Gastroesophageal sphincter (tissue), 4 donors: Measurements from ENCODE around the gene NAPB. TPM values are rescaled to one million over a fixed set of nuclear protein-coding genes. Genes with fewer than 3 reads are reported as not detected.

Experiments
- ATAC-seq: fragments of 150-250 bp; one replicate; pipeline ENCODE4 v1.9.1; 2016; ENCODE audit warnings: mild to moderate bottlenecking, moderate library complexity
- H3K27ac ChIP-seq, 4 donors: fragments of 200-600 bp; sonication (generic) in 3 of 4; 1 replicate in 3 of 4; 2 replicates in 1 of 4; pipeline ENCODE4 v1.5.1; 2016 to 2019
- H3K27me3 ChIP-seq: fragments of 200-600 bp; sonication (generic); one replicate; pipeline ENCODE4 v1.5.1; 2019
- H3K36me3 ChIP-seq, 2 donors: fragments of 200-600 bp; sonication (generic); one replicate each; pipeline ENCODE4 v1.5.1; 2019; ENCODE audit warnings: control low read depth in 1 of 2
- H3K4me1 ChIP-seq, 3 donors: fragments of 200-600 bp; sonication (generic); 1 replicate in 2 of 3; 2 replicates in 1 of 3; pipeline ENCODE4 v1.5.1; 2016 to 2019; ENCODE audit warnings: control low read depth in 2 of 3
- H3K4me3 ChIP-seq, 2 donors: fragments of 200-600 bp; sonication (generic); one replicate each; pipeline ENCODE4 v1.5.1; 2019; ENCODE audit warnings: mild to moderate bottlenecking in 1 of 2, moderate library complexity in 1 of 2
- H3K9me3 ChIP-seq, 3 donors: fragments of 200-600 bp; sonication (generic); one replicate each; pipeline ENCODE4 v1.5.1; 2017 to 2019; ENCODE audit warnings: control low read depth in 2 of 3
- CTCF ChIP-seq, 4 experiments: fragments of 200-600 bp in 2 of 4; fragments of 450-650 bp in 2 of 4; sonication (generic) in 1 of 4; IDR thresholded peaks; one replicate each; pipeline ENCODE4 v1.5.1; 2017 to 2019; ENCODE audit warnings: antibody characterized with exemption in 4 of 4, mild to moderate bottlenecking in 2 of 4, moderate library complexity in 2 of 4
- EP300 ChIP-seq: sonication (generic); formaldehyde crosslinking; IDR thresholded peaks from one replicate; pipeline ENCODE4 v1.6.1; 2017; ENCODE audit warnings: antibody characterized with exemption, mild to moderate bottlenecking
- POLR2A ChIP-seq, 2 donors: fragments of 450-650 bp; IDR thresholded peaks; one replicate each; pipeline ENCODE4 v1.6.1; 2017; ENCODE audit warnings: antibody characterized with exemption in 2 of 2, mild to moderate bottlenecking in 2 of 2, moderate library complexity in 1 of 2
- POLR2AphosphoS5 ChIP-seq: sonication (generic); formaldehyde crosslinking; IDR thresholded peaks from one replicate; pipeline ENCODE4 v1.6.1; 2017; ENCODE audit warnings: antibody characterized with exemption
- WGBS, 2 donors: methylation state at CpG; one replicate each; pipeline ENCODE4 v1.1.5; 2018; ENCODE audit warnings: low coverage in 1 of 2; 5-methylcytosine and 5-hydroxymethylcytosine counted together
- total RNA-seq, 4 donors: library from RNA; depleted of rRNA; stranded (reverse); fragments of >200 nt; gene quantifications; one replicate each; pipeline ENCODE4 v1.1.0, GENCODE V29; 2016

NAPB gene
- total RNA-seq, 4 donors from 2014 or later, result 14.0 to 20.1 (median 18.1) TPM

GRCh38 chr20:23387118-23387443 is 34.2 kb downstream of the NAPB start:
- WGBS, 2 donors, result 86 to 92% methylated on average over 3 of the region's 3 CpGs
- no peak for TF ChIP-seq POLR2A (IDR thresholded peaks at IDR 0.05)
- no peak for ATAC-seq

GRCh38 chr20:23386304-23387117 is 34.8 kb downstream of the NAPB start:
- ATAC-seq, result no peak

More at GRCh38 chr20:23387118-23387443, 34.2 kb downstream of the NAPB start:
- H3K4me3 ChIP-seq, result no peak overlapping the region
- peaks cover 0 to 64% of the 10 kb centered on the region in 2 donors for H3K36me3 ChIP-seq
- H3K27me3 ChIP-seq, result no peaks in the 10 kb centered on the region
- no peaks in the 10 kb centered on the region for H3K9me3 ChIP-seq
- peaks cover 0 to 7% (median 0%) of the 10 kb centered on the region in 3 donors for H3K4me1 ChIP-seq
- H3K27ac ChIP-seq, result no peak overlapping the region

GRCh38 chr20:23381876-23382275 is 39.4 kb downstream of the NAPB start:
- H3K9me3 ChIP-seq, result no peaks in the 10 kb centered on the region
- no peak overlapping the region for H3K4me3 ChIP-seq
- no peak for ATAC-seq
- H3K36me3 ChIP-seq, result peaks cover 0 to 71% of the 10 kb centered on the region in 2 donors
- H3K27ac ChIP-seq, result no peak overlapping the region
- H3K27me3 ChIP-seq, result no peaks in the 10 kb centered on the region
- TF ChIP-seq POLR2A (IDR thresholded peaks at IDR 0.05), result no peak
- no peak for TF ChIP-seq POLR2AphosphoS5
- TF ChIP-seq EP300, result no peak
- no peak for TF ChIP-seq CTCF (IDR thresholded peaks at IDR 0.05)
- H3K4me1 ChIP-seq, result peaks cover 0 to 7% (median 0%) of the 10 kb centered on the region in 3 donors

More at GRCh38 chr20:23386304-23387117, 34.8 kb downstream of the NAPB start:
- H3K4me3 ChIP-seq, result no peak overlapping the region
- TF ChIP-seq POLR2AphosphoS5 (no peak), EP300 (no peak), CTCF (IDR thresholded peaks at IDR 0.05) (no peak), POLR2A (IDR thresholded peaks at IDR 0.05) (no peak)
- 72 to 85% methylated on average over 5 to 6 of the region's 6 CpGs for WGBS, 2 donors
- no peaks in the 10 kb centered on the region for H3K27me3 ChIP-seq
- H3K27ac ChIP-seq, result no peak overlapping the region
- H3K36me3 ChIP-seq, result peaks cover 0 to 60% of the 10 kb centered on the region in 2 donors
- H3K4me1 ChIP-seq, result peaks cover 0 to 7% (median 0%) of the 10 kb centered on the region in 3 donors
- no peaks in the 10 kb centered on the region for H3K9me3 ChIP-seq

GRCh38 chr20:23379772-23380171 is 41.5 kb downstream of the NAPB start:
- no peak for ATAC-seq
- TF ChIP-seq POLR2AphosphoS5 (no peak), CTCF (IDR thresholded peaks at IDR 0.05) (no peak), EP300 (no peak), POLR2A (IDR thresholded peaks at IDR 0.05) (no peak)
- H3K4me1 ChIP-seq, result no peaks in the 10 kb centered on the region
- H3K9me3 ChIP-seq, result no peaks in the 10 kb centered on the region
- no peaks in the 10 kb centered on the region for H3K27me3 ChIP-seq
- no peak overlapping the region for H3K4me3 ChIP-seq
- no peak overlapping the region for H3K27ac ChIP-seq
- peaks cover 0 to 82% of the 10 kb centered on the region in 2 donors for H3K36me3 ChIP-seq

- WGBS, 2 donors, result 89 to 100% methylated on average over 1 to 5 of the region's 5 CpGs
- no peaks in the 10 kb centered on the region for H3K27me3 ChIP-seq
- H3K4me3 ChIP-seq, result no peak overlapping the region
- no peak for TF ChIP-seq CTCF (IDR thresholded peaks at IDR 0.05)
- TF ChIP-seq EP300, result no peak
- no peak for TF ChIP-seq POLR2AphosphoS5
- TF ChIP-seq POLR2A (IDR thresholded peaks at IDR 0.05), result no peak
- H3K27ac ChIP-seq, result no peak overlapping the region
- H3K36me3 ChIP-seq, result peaks cover 0 to 95% of the 10 kb centered on the region in 2 donors
- H3K4me1 ChIP-seq, result no peaks in the 10 kb centered on the region
- ATAC-seq, result no peak
- H3K9me3 ChIP-seq, result no peaks in the 10 kb centered on the region
Observed at GRCh38 chr20:23375827-23376226, 45.5 kb downstream of the NAPB start.
